Liver (tissue), 9 donors: ENCODE data around the gene ACADM. TPM values are rescaled to one million over a fixed set of nuclear protein-coding genes. Genes with fewer than 3 reads are reported as not detected.
"Not testable (repeated sequence)": the region's sequence is repeated elsewhere in the genome, so short reads cannot be mapped to it uniquely, and the experiment has no call there.

ENCODE experiments used
- DNase-seq: peaks from one replicate; pipeline ENCODE4 v3.0.0-alpha.2; 2017; ENCODE audit warnings: low spot score
- H3K27ac ChIP-seq, 2 donors: one replicate each; pipeline ENCODE4 v1.7.0; 2013; ENCODE audit warnings: inconsistent platforms in 2 of 2, low read length in 2 of 2, control low read depth in 1 of 2, low read depth in 1 of 2, mild to moderate bottlenecking in 1 of 2
- H3K27me3 ChIP-seq, 4 donors: one replicate each; pipeline versions ENCODE4 v1.6.1 to v1.7.0; 2013; ENCODE audit warnings: low read length in 3 of 4, inconsistent platforms in 1 of 4, mild to moderate bottlenecking in 1 of 4, moderate library complexity in 1 of 4; ENCODE audit not compliant: control insufficient read depth in 4 of 4, insufficient read depth in 4 of 4
- H3K36me3 ChIP-seq, 4 donors: one replicate each; pipeline versions ENCODE4 v1.6.1 to v1.7.0; 2013; ENCODE audit warnings: low read length in 3 of 4, mild to moderate bottlenecking in 3 of 4, low read depth in 1 of 4, moderate library complexity in 1 of 4; ENCODE audit not compliant: control insufficient read depth in 4 of 4, insufficient read depth in 3 of 4
- H3K4me1 ChIP-seq, 4 donors: one replicate each; pipeline versions ENCODE4 v1.6.1 to v1.7.0; 2013; ENCODE audit warnings: low read length in 3 of 4, mild to moderate bottlenecking in 3 of 4, moderate library complexity in 1 of 4; ENCODE audit not compliant: control insufficient read depth in 4 of 4, insufficient read depth in 4 of 4
- H3K4me3 ChIP-seq, 3 donors: one replicate each; pipeline versions ENCODE4 v1.6.1 to v1.7.0; 2013; ENCODE audit warnings: low read length in 3 of 3, control low read depth in 1 of 3, low read depth in 1 of 3, mild to moderate bottlenecking in 1 of 3
- H3K9ac ChIP-seq, 2 donors: one replicate each; pipeline ENCODE4 v1.7.0; 2013; ENCODE audit warnings: low read length in 2 of 2, mild to moderate bottlenecking in 2 of 2, moderate library complexity in 2 of 2, control low read depth in 1 of 2, low read depth in 1 of 2
- H3K9me3 ChIP-seq, 4 donors: one replicate each; pipeline versions ENCODE4 v1.6.1 to v1.7.0; 2013; ENCODE audit warnings: low read length in 3 of 4; ENCODE audit not compliant: control insufficient read depth in 4 of 4
- ATF3 ChIP-seq: IDR thresholded peaks from 2 replicates; pipeline ENCODE4 v1.6.1; 2016; ENCODE audit warnings: antibody characterized with exemption
- CTCF ChIP-seq: fragments of 150-350 bp; IDR thresholded peaks from 2 replicates; pipeline ENCODE4 v1.5.1; 2017; ENCODE audit warnings: improper control_type of control experiment, low read depth, low read length; ENCODE audit not compliant: missing input control
- EGR1 ChIP-seq, 2 donors: IDR thresholded peaks; 2 replicates each; pipeline ENCODE4 v1.6.1; 2016 to 2018; ENCODE audit warnings: antibody characterized with exemption in 2 of 2, low read depth in 2 of 2
- FOXA1 ChIP-seq: IDR thresholded peaks from 2 replicates; pipeline ENCODE4 v1.6.1; 2016; ENCODE audit warnings: antibody characterized with exemption
- FOXA2 ChIP-seq: IDR thresholded peaks from 2 replicates; pipeline ENCODE4 v1.6.1; 2016; ENCODE audit warnings: antibody characterized with exemption
- GABPA ChIP-seq, 2 donors: IDR thresholded peaks in 1 of 2; conservative IDR thresholded peaks in 1 of 2; 2 replicates each; pipeline ENCODE4 v1.6.1; 2016; ENCODE audit warnings: antibody characterized with exemption in 2 of 2, mild to moderate bottlenecking in 1 of 2, moderate library complexity in 1 of 2
- REST ChIP-seq: IDR thresholded peaks from 2 replicates; pipeline ENCODE4 v1.6.1; 2016; ENCODE audit warnings: antibody characterized with exemption, mild to moderate bottlenecking
- SP1 ChIP-seq: IDR thresholded peaks from 2 replicates; pipeline ENCODE4 v1.6.1; 2018; ENCODE audit warnings: antibody characterized with exemption, mild to moderate bottlenecking
- TAF1 ChIP-seq: conservative IDR thresholded peaks from 2 replicates; pipeline ENCODE4 v1.6.1; 2016; ENCODE audit warnings: antibody characterized with exemption, mild to moderate bottlenecking
- YY1 ChIP-seq: IDR thresholded peaks from 2 replicates; pipeline ENCODE4 v1.6.1; 2016; ENCODE audit warnings: antibody characterized with exemption, mild to moderate bottlenecking
- WGBS: extraction: QIAGEN DNeasy Blood & Tissue Kit; methylation state at CpG from one replicate; pipeline ENCODE4 v1.1.7; 2013; 5-methylcytosine and 5-hydroxymethylcytosine counted together
- polyA plus RNA-seq, 2 donors: library from polyadenylated mRNA; stranded (reverse) in 1 of 2; unstranded in 1 of 2; fragments of 200-250 nt in 1 of 2; fragments of >200 nt in 1 of 2; fragmentation: Nextera tagmentation in 1 of 2; extraction: Ambion mirVana in 1 of 2; gene quantifications; one replicate each; pipeline versions ENCODE4 v1.2.1 to v1.2.3, GENCODE V29; 2013 to 2015
- total RNA-seq, 2 donors: library from RNA; depleted of rRNA; stranded (reverse); fragments of >200 nt; gene quantifications; one replicate each; pipeline ENCODE4 v1.2.3, GENCODE V29; 2014
- donor health status: healthy.
- donor health status: healthy.
- donor health status: healthy.
- donor health status: healthy.
- donor health status: healthy.

ACADM gene
- total and polyA plus RNA-seq, 4 donors = 68.3 to 175 (median 149) TPM

GRCh38 chr1:75720820-75721219, 3.7 kb upstream of the ACADM start:
- TF ChIP-seq FOXA1 (no peak), CTCF (no peak), EGR1 (IDR thresholded peaks at IDR 0.05; ENCODE audit: low read depth in 2 of 2) (no peak), SP1 (no peak)
- Histone ChIP-seq H3K27me3 (no peaks in the 10 kb centered on the region), H3K27ac (no peak overlapping the region), H3K9me3 (no peaks in the 10 kb centered on the region), H3K36me3 (no peaks in the 10 kb centered on the region), H3K4me1 (peaks cover 0 to 17% (median 3%) of the 10 kb centered on the region in 4 donors), H3K4me3 (no peak overlapping the region), H3K9ac (no peak overlapping the region)
- no peak for DNase-seq
- 96% methylated on average over 1 of the region's 1 CpG for WGBS

GRCh38 chr1:75722246-75722645, 2.3 kb upstream of the ACADM start:
- 95% methylated on average over 8 of the region's 8 CpGs for WGBS
- not testable (repeated sequence) for H3K36me3 ChIP-seq, H3K9ac ChIP-seq, H3K27me3 ChIP-seq, DNase-seq, H3K27ac ChIP-seq, H3K4me3 ChIP-seq, H3K9me3 ChIP-seq
- H3K4me1 ChIP-seq = peaks cover 1 to 27% (median 7%) of the 10 kb centered on the region in 4 donors

GRCh38 chr1:75722966-75723365, 1.5 kb upstream of the ACADM start:
- Histone ChIP-seq H3K27ac (no peak overlapping the region), H3K9me3 (no peaks in the 10 kb centered on the region), H3K4me1 (peaks cover 1 to 34% (median 11%) of the 10 kb centered on the region in 4 donors), H3K4me3 (no peak overlapping the region), H3K27me3 (no peaks in the 10 kb centered on the region), H3K9ac (no peak overlapping the region), H3K36me3 (no peaks in the 10 kb centered on the region)
- TF ChIP-seq GABPA (IDR thresholded peaks at IDR 0.05 in 1 of 2, conservative IDR thresholded peaks at IDR 0.05 in 1 of 2) (no peak), ATF3 (no peak), FOXA2 (no peak), TAF1 (no peak), YY1 (no peak), SP1 (no peak), REST (no peak)
- WGBS = 97% methylated on average over 9 of the region's 9 CpGs
- DNase-seq = no peak
